Choroid plexus epithelial cell (primary cell): ENCODE results near the gene RAP1GDS1.

Experiments used
- DNase-seq: peaks from one replicate; pipeline ENCODE4 v3.0.0-alpha.2; 2010; ENCODE audit warnings: low read depth
- H3K4me3 ChIP-seq: 2 replicates; pipeline ENCODE4 v1.5.1; 2011; ENCODE audit warnings: low read depth, mild to moderate bottlenecking, control low read depth, low read length, moderate library complexity
- CTCF ChIP-seq: conservative IDR thresholded peaks from 2 replicates; pipeline ENCODE4 v1.5.1; 2011; ENCODE audit warnings: low read depth, mild to moderate bottlenecking, control low read depth, inconsistent platforms, low read length, moderate library complexity

RAP1GDS1 gene

GRCh38 chr4:98430708-98431403 lies 169.7 kb downstream of the RAP1GDS1 start:
- no peak for TF ChIP-seq CTCF
- no peak overlapping the region for H3K4me3 ChIP-seq
- DNase-seq: peak; percentile 96

GRCh38 chr4:98433691-98434090 lies 172.5 kb downstream of the RAP1GDS1 start:
- DNase-seq: no peak
- TF ChIP-seq CTCF: no peak
- H3K4me3 ChIP-seq: no peak overlapping the region

GRCh38 chr4:98434816-98435215 lies 173.6 kb downstream of the RAP1GDS1 start:
- no peak for TF ChIP-seq CTCF
- no peak overlapping the region for H3K4me3 ChIP-seq
- DNase-seq: no peak

GRCh38 chr4:98444371-98444770 lies 183.2 kb downstream of the RAP1GDS1 start:
- H3K4me3 ChIP-seq: no peak overlapping the region
- DNase-seq: no peak
- no peak for TF ChIP-seq CTCF

- TF ChIP-seq CTCF: no peak
- no peak overlapping the region for H3K4me3 ChIP-seq
- peak; percentile 95 for DNase-seq
Observed at GRCh38 chr4:98446499-98447375, 185.6 kb downstream of the RAP1GDS1 start.

- H3K4me3 ChIP-seq: no peak overlapping the region
- peak; percentile 48 for DNase-seq
Observed at GRCh38 chr4:98447648-98448047, 186.5 kb downstream of the RAP1GDS1 start.

More at GRCh38 chr4:98447648-98448047, 186.5 kb downstream of the RAP1GDS1 start:
- TF ChIP-seq CTCF: peak; percentile 44
